ENCODE results near the gene DUSP12. TPM values are rescaled to one million over a fixed set of nuclear protein-coding genes. Genes with fewer than 3 reads are reported as not detected.

DUSP12 gene
- total and polyA plus RNA-seq, 2 donors (not counting 3 experiments of a cell fraction or from before 2014, with no cell fraction given), result 26.8 to 31.6 TPM

GRCh38 chr1:161721738-161722343, 27.7 kb upstream of the DUSP12 start:
- ChIA-PET CTCF (interaction anchor here (0.8 to 1.3 kb wide), 2 partner anchors 20 to 315 kb away, joined by 3 read pairs; no protein-coding TSS in a partner anchor), POLR2A (no interaction called here)
- DNase-seq (ENCODE audit: low read depth, low spot score), result no peak
- Histone ChIP-seq H3K9me3 (replicated peaks; ENCODE audit: control insufficient read depth, insufficient read depth, low read length) (no peaks in the 10 kb centered on the region), H4K20me1 (replicated peaks; ENCODE audit: control insufficient read depth, extremely low read depth, insufficient read depth, low read length) (no peaks in the 10 kb centered on the region), H3K4me3 (replicated peaks in 1 of 3; ENCODE audit: insufficient read depth in 1 of 3, low read depth in 1 of 3, low read length in 3 of 3) (no peak overlapping the region), H3K27ac (ENCODE audit: insufficient read depth, low read depth, low read length) (no peak overlapping the region), H3K4me1 (ENCODE audit: control insufficient read depth, extremely low read depth, insufficient read depth, low read length) (peaks cover 6% of the 10 kb centered on the region), H3K9ac (replicated peaks; ENCODE audit: extremely low read depth, insufficient read depth, low read length) (no peak overlapping the region), H3K79me2 (ENCODE audit: control insufficient read depth, insufficient read depth, low read length) (no peaks in the 10 kb centered on the region), H2AFZ (ENCODE audit: low read depth, low read length) (no peak overlapping the region), H3K4me2 (ENCODE audit: insufficient read depth, low read length) (no peak overlapping the region), H3K9me1 (replicated peaks; ENCODE audit: control insufficient read depth, extremely low read depth, insufficient read depth, low read length) (no peaks in the 10 kb centered on the region), H3K27me3 (ENCODE audit: control insufficient read depth in 2 of 2, insufficient read depth in 2 of 2, low read length in 2 of 2) (peaks cover 5 to 9% of the 10 kb centered on the region in 2 experiments), H3K36me3 (ENCODE audit: control insufficient read depth in 2 of 2, extremely low read depth in 1 of 2, insufficient read depth in 2 of 2, low read length in 2 of 2) (no peaks in the 10 kb centered on the region)
- BruUV-seq (replicated peaks), result no TSS peak
- dilution Hi-C loops (cut with MboI; ENCODE audit: extremely low pct_ligation_motif_present, low sequenced_read_pairs), result no loop called here
- FAIRE-seq, result no peak
- intact Hi-C loops (cut with micrococcal nuclease), result no loop called here
- TF ChIP-seq GATA2 (IDR thresholded peaks at IDR 0.05; ENCODE audit: insufficient read depth, insufficient read length, low read depth, low read length) (no peak), EZH2 (IDR thresholded peaks at IDR 0.05; ENCODE audit: borderline replicate concordance, low read depth, low read length, severe bottlenecking) (no peak), CTCF (IDR thresholded peaks at IDR 0.05; ENCODE audit: extremely low read depth in 1 of 2, insufficient read depth in 1 of 2, low read depth in 1 of 2, low read length in 2 of 2) (no peak), FOS (IDR thresholded peaks at IDR 0.05; ENCODE audit: borderline replicate concordance, insufficient read depth, low read length) (peak; percentile 62), MYC (IDR thresholded peaks at IDR 0.05; ENCODE audit: low read depth, low read length) (no peak), MAX (IDR thresholded peaks at IDR 0.05; ENCODE audit: insufficient read depth, insufficient read length) (no peak), POLR2AphosphoS5 (IDR thresholded peaks at IDR 0.05; ENCODE audit: insufficient read depth, low read depth, low read length) (no peak), POLR2A (IDR thresholded peaks at IDR 0.05; ENCODE audit: low read depth, low read length) (no peak), JUN (IDR thresholded peaks at IDR 0.05; ENCODE audit: borderline replicate concordance, insufficient read depth, insufficient read length, low read depth) (peak; percentile 20)

All from endothelial cell of umbilical vein (primary cell).